Left ventricle myocardium inferior (tissue), 1 donor: ENCODE data around the gene TDRD6. TPM values are rescaled to one million over a fixed set of nuclear protein-coding genes. Genes with fewer than 3 reads are reported as not detected.

Experiments
- DNase-seq: peaks from one replicate; pipeline ENCODE4 v3.0.0-alpha.2; 2020
- H3K27ac ChIP-seq: fragments of 200-600 bp; replicated peaks from 2 replicates; pipeline ENCODE4 v1.8.0; 2021
- H3K27me3 ChIP-seq: fragments of 200-600 bp; 2 replicates; pipeline ENCODE4 v1.8.0; 2021; ENCODE audit warnings: low read depth
- H3K36me3 ChIP-seq: fragments of 200-600 bp; 2 replicates; pipeline ENCODE4 v1.8.0; 2021
- H3K4me1 ChIP-seq: fragments of 200-600 bp; 2 replicates; pipeline ENCODE4 v1.8.0; 2021
- H3K4me3 ChIP-seq: fragments of 200-600 bp; 2 replicates; pipeline ENCODE4 v1.8.0; 2021; ENCODE audit warnings: mild to moderate bottlenecking, moderate library complexity
- H3K9me3 ChIP-seq: fragments of 200-600 bp; replicated peaks from 2 replicates; pipeline ENCODE4 v1.8.0; 2021
- intact Hi-C: fragments of 100-400 bp; cut with micrococcal nuclease; formaldehyde crosslinking; loops from one replicate; pipeline ENCODE4 v1.11.0; 2022
- total RNA-seq: library from RNA; stranded (reverse); fragmentation: NEBNext Ultra II Directional; extraction: Animal tissue kit (Norgen Biotek cat#: 25700); gene quantifications from one replicate; pipeline ENCODE4 v1.2.1, GENCODE V29; 2021
- TF ChIP-seq, protein P1 (sequence below): fragments of 200-600 bp; IDR thresholded peaks from 2 replicates; pipeline ENCODE4 v1.8.0; 2021; ENCODE audit warnings: antibody characterized with exemption, mild to moderate bottlenecking, borderline replicate concordance
- donor health status: DM: no; HTN: yes; CAD: no; lungs with severe emphysema.

Gene TDRD6
- total RNA-seq, 1 donor from 2014 or later = 0.36 TPM

DNA sequence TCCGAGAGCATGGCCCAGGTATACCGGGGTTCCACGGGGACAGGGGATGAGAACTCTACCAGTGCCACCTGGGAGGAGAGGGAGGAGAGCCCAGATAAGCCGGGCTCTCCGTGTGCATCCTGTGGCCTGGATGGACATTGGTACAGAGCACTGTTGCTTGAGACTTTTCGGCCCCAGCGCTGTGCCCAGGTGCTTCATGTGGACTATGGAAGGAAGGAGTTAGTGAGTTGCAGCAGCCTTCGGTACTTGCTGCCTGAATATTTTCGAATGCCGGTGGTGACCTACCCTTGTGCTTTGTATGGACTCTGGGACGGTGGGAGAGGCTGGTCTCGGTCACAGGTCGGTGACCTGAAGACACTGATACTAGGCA, 1.3 kb downstream of the TDRD6 start:
- Histone ChIP-seq H3K36me3 (no peaks in the 10 kb centered on the region), H3K4me3 (no peak overlapping the region), H3K9me3 (no peaks in the 10 kb centered on the region), H3K27me3 (no peaks in the 10 kb centered on the region), H3K4me1 (no peaks in the 10 kb centered on the region), H3K27ac (no peak overlapping the region)
- no peak for DNase-seq
- TF ChIP-seq, protein P1, sequence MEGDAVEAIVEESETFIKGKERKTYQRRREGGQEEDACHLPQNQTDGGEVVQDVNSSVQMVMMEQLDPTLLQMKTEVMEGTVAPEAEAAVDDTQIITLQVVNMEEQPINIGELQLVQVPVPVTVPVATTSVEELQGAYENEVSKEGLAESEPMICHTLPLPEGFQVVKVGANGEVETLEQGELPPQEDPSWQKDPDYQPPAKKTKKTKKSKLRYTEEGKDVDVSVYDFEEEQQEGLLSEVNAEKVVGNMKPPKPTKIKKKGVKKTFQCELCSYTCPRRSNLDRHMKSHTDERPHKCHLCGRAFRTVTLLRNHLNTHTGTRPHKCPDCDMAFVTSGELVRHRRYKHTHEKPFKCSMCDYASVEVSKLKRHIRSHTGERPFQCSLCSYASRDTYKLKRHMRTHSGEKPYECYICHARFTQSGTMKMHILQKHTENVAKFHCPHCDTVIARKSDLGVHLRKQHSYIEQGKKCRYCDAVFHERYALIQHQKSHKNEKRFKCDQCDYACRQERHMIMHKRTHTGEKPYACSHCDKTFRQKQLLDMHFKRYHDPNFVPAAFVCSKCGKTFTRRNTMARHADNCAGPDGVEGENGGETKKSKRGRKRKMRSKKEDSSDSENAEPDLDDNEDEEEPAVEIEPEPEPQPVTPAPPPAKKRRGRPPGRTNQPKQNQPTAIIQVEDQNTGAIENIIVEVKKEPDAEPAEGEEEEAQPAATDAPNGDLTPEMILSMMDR = no peak
- intact Hi-C loops = no loop called here

DNA sequence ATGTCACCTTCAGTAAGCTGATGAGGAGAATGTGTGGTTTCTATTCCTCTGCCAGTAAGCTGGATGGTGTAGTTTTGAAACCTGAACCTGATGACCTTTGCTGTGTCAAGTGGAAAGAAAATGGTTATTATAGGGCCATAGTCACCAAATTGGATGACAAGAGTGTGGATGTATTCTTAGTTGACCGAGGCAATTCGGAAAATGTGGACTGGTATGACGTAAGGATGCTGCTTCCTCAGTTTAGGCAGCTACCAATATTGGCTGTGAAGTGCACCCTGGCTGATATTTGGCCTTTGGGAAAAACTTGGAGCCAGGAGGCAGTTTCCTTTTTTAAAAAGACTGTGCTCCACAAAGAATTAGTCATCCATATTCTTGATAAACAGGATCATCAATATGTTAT, 2.0 kb downstream of the TDRD6 start:
- TF ChIP-seq, protein P1 = no peak
- no peak for DNase-seq
- intact Hi-C loops = no loop called here
- no peaks in the 10 kb centered on the region for H3K4me1 ChIP-seq
- no peaks in the 10 kb centered on the region for H3K36me3 ChIP-seq
- H3K27ac ChIP-seq = no peak overlapping the region
- no peaks in the 10 kb centered on the region for H3K27me3 ChIP-seq
- no peaks in the 10 kb centered on the region for H3K9me3 ChIP-seq
- H3K4me3 ChIP-seq = no peak overlapping the region

DNA sequence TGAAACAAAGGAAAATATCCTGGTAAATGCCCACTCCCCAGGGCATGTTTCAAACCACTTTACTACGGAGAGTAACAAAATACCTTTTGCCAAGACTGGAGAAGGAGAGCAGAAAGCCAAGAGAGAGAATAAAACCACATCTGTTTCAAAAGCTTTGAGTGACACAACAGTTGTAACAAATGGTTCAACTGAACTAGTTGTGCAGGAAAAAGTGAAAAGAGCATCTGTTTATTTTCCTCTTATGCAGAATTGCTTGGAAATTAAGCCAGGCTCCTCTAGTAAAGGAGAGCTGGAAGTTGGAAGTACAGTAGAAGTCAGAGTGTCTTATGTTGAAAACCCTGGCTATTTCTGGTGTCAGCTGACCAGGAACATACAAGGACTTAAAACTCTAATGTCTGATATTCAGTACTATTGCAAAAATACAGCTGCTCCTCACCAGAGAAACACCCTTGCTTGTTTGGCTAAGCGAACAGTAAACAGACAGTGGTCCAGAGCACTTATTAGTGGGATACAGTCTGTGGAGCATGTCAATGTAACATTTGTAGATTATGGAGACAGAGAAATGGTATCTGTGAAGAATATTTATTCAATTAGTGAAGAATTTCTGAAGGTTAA, 2.6 kb downstream of the TDRD6 start:
- TF ChIP-seq, protein P1 = no peak

DNA sequence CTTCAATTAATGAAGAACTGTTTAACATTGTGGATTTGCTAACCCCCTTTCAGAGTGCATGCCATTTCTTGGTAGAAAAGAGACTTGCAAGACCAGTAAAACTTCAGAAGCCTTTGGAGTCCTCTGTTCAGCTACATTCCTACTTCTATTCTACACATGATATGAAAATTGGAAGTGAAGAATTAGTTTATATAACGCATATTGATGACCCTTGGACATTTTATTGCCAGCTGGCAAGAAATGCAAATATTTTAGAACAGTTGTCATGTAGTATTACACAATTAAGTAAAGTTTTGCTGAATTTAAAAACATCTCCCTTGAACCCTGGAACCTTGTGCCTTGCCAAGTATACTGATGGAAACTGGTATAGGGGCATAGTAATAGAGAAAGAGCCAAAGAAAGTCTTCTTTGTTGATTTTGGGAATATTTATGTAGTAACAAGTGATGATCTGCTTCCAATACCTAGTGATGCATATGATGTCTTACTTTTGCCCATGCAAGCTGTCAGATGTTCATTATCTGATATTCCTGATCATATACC, 3.3 kb downstream of the TDRD6 start:
- intact Hi-C loops = no loop called here
- Histone ChIP-seq H3K27ac (no peak overlapping the region), H3K36me3 (no peaks in the 10 kb centered on the region), H3K4me3 (no peak overlapping the region), H3K9me3 (no peaks in the 10 kb centered on the region), H3K4me1 (no peaks in the 10 kb centered on the region), H3K27me3 (no peaks in the 10 kb centered on the region)
- DNase-seq = no peak
- TF ChIP-seq, protein P1 = no peak

More for the DNA sequence above, 2.6 kb downstream of the TDRD6 start:
- no peak for DNase-seq
- intact Hi-C loops = no loop called here
- Histone ChIP-seq H3K27ac (no peak overlapping the region), H3K4me1 (no peaks in the 10 kb centered on the region), H3K4me3 (no peak overlapping the region), H3K27me3 (no peaks in the 10 kb centered on the region), H3K36me3 (no peaks in the 10 kb centered on the region), H3K9me3 (no peaks in the 10 kb centered on the region)

DNA sequence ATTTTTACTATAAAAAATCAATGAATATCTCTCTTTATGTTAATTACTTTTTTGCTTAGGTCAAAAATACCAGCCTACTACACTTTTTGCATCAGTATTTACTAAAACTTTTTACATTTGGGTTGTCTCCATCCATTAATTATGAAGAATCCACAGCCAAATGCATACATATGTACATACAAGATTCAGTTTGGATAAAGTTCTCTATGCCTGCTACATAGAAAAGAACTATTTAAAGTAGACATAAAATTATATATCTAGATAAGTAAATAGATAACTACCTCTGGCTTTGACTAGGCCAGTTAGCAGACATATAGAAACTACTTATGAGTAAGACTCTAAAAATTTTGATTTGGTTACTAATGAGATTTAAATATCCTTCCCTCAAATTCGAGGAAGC, 12.3 kb downstream of the TDRD6 start:
- Histone ChIP-seq H3K27ac (no peak overlapping the region), H3K9me3 (no peaks in the 10 kb centered on the region), H3K4me3 (no peak overlapping the region), H3K4me1 (no peaks in the 10 kb centered on the region), H3K27me3 (no peaks in the 10 kb centered on the region), H3K36me3 (no peaks in the 10 kb centered on the region)
- no peak for DNase-seq
- intact Hi-C loops = no loop called here
- TF ChIP-seq, protein P1 = no peak
